H1 (cell line): Measurements from ENCODE around the gene SPHKAP. TPM values are rescaled to one million over a fixed set of nuclear protein-coding genes. Genes with fewer than 3 reads are reported as not detected.

Source experiments
- BCL11A ChIP-seq, 2 experiments: IDR thresholded peaks; one replicate each; pipeline ENCODE4 v1.6.1; 2011; ENCODE audit warnings: low read depth in 2 of 2, low read length in 2 of 2, mild to moderate bottlenecking in 2 of 2
- RAD21 ChIP-seq, 2 experiments: IDR thresholded peaks in 1 of 2; conservative IDR thresholded peaks in 1 of 2; 2 replicates each; pipeline ENCODE4 v1.6.1; 2011; ENCODE audit warnings: low read depth in 2 of 2, low read length in 2 of 2, improper control_type of control experiment in 1 of 2, inconsistent platforms in 1 of 2, mild to moderate bottlenecking in 1 of 2, moderate library complexity in 1 of 2
- SIN3A ChIP-seq, 2 experiments: IDR thresholded peaks in 1 of 2; conservative IDR thresholded peaks in 1 of 2; 2 replicates each; pipeline ENCODE4 v1.6.1; 2011 to 2012; ENCODE audit warnings: low read length in 2 of 2, improper control_type of control experiment in 1 of 2, low read depth in 1 of 2, mild to moderate bottlenecking in 1 of 2
- SIRT6 ChIP-seq: IDR thresholded peaks from one replicate; pipeline ENCODE4 v1.7.1; 2012; ENCODE audit warnings: low read length, inconsistent platforms
- TEAD4 ChIP-seq: IDR thresholded peaks from 2 replicates; pipeline ENCODE4 v1.6.1; 2012; ENCODE audit warnings: low read depth, low read length, inconsistent platforms, mixed read lengths
- YY1 ChIP-seq: IDR thresholded peaks from 2 replicates; pipeline ENCODE4 v1.6.1; 2011; ENCODE audit warnings: low read depth, mild to moderate bottlenecking, low read length
- polyA plus RNA-seq, 7 experiments: library from polyadenylated mRNA; depleted of rRNA in 3 of 7; stranded (reverse) in 5 of 7; unstranded in 2 of 7; fragments of >200 nt in 5 of 7; fragments of 200-250 nt in 2 of 7; gene quantifications; 1 replicate in 5 of 7; 2 replicates in 1 of 7; 4 replicates in 1 of 7; pipeline versions ENCODE4 v1.2.1 to v1.2.3, GENCODE V29; 2011 to 2013; ENCODE audit warnings: missing spikeins in 2 of 7, mixed read lengths in 2 of 7
- total RNA-seq: library from RNA; stranded (reverse); fragmentation: NEBNext Ultra II Directional; extraction: Animal tissue kit (Norgen Biotek cat#: 25700); gene quantifications from 2 replicates; pipeline ENCODE4 v1.2.1, GENCODE V29; 2021
- TF ChIP-seq, protein P1 (sequence below): fragments of 300-600 bp; sonication (generic); IDR thresholded peaks from 2 replicates; pipeline ENCODE4 v1.7.1; 2012; ENCODE audit warnings: low read length, moderate library complexity, mild to moderate bottlenecking, inconsistent platforms; ENCODE audit not compliant: insufficient replicate concordance

The SPHKAP gene
- total and polyA plus RNA-seq, 2 of the 8 experiments (the other 6 are each of a cell fraction or from before 2014, with no cell fraction given): 0.02 TPM; not detected in 1

DNA sequence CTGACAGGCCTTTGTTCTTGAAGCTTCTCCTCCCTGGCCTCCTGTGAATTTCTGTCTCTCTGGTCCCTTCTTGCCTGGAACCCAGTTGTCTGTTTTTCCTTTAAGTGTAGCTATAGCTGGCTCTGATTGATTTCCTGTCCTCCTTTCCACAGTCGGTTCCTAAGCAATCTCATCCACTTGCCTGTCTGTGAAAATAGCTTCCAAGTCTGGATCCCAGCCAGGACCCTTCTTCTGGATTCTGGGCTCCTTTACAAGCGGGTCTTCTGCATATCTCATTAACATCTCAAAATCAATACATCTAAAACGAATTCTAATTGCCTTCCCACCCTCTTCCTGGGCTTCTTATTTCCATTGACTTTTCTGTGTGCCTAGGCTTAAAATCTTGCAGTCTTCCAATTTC, 185.1 kb downstream of the SPHKAP start (continued):
- no peak for TF ChIP-seq RAD21 (IDR thresholded peaks at IDR 0.05 in 1 of 2, conservative IDR thresholded peaks at IDR 0.05 in 1 of 2; ENCODE audit: low read depth in 2 of 2, low read length in 2 of 2)
- no peak for TF ChIP-seq YY1
- no peak for TF ChIP-seq SIN3A (conservative IDR thresholded peaks at IDR 0.05 in 1 of 2, IDR thresholded peaks at IDR 0.05 in 1 of 2; ENCODE audit: low read depth in 1 of 2, low read length in 2 of 2)
- no peak for TF ChIP-seq BCL11A (IDR thresholded peaks at IDR 0.05; ENCODE audit: low read depth in 2 of 2, low read length in 2 of 2)
- TF ChIP-seq SIRT6: no peak
- no peak for TF ChIP-seq TEAD4
- TF ChIP-seq, protein P1, sequence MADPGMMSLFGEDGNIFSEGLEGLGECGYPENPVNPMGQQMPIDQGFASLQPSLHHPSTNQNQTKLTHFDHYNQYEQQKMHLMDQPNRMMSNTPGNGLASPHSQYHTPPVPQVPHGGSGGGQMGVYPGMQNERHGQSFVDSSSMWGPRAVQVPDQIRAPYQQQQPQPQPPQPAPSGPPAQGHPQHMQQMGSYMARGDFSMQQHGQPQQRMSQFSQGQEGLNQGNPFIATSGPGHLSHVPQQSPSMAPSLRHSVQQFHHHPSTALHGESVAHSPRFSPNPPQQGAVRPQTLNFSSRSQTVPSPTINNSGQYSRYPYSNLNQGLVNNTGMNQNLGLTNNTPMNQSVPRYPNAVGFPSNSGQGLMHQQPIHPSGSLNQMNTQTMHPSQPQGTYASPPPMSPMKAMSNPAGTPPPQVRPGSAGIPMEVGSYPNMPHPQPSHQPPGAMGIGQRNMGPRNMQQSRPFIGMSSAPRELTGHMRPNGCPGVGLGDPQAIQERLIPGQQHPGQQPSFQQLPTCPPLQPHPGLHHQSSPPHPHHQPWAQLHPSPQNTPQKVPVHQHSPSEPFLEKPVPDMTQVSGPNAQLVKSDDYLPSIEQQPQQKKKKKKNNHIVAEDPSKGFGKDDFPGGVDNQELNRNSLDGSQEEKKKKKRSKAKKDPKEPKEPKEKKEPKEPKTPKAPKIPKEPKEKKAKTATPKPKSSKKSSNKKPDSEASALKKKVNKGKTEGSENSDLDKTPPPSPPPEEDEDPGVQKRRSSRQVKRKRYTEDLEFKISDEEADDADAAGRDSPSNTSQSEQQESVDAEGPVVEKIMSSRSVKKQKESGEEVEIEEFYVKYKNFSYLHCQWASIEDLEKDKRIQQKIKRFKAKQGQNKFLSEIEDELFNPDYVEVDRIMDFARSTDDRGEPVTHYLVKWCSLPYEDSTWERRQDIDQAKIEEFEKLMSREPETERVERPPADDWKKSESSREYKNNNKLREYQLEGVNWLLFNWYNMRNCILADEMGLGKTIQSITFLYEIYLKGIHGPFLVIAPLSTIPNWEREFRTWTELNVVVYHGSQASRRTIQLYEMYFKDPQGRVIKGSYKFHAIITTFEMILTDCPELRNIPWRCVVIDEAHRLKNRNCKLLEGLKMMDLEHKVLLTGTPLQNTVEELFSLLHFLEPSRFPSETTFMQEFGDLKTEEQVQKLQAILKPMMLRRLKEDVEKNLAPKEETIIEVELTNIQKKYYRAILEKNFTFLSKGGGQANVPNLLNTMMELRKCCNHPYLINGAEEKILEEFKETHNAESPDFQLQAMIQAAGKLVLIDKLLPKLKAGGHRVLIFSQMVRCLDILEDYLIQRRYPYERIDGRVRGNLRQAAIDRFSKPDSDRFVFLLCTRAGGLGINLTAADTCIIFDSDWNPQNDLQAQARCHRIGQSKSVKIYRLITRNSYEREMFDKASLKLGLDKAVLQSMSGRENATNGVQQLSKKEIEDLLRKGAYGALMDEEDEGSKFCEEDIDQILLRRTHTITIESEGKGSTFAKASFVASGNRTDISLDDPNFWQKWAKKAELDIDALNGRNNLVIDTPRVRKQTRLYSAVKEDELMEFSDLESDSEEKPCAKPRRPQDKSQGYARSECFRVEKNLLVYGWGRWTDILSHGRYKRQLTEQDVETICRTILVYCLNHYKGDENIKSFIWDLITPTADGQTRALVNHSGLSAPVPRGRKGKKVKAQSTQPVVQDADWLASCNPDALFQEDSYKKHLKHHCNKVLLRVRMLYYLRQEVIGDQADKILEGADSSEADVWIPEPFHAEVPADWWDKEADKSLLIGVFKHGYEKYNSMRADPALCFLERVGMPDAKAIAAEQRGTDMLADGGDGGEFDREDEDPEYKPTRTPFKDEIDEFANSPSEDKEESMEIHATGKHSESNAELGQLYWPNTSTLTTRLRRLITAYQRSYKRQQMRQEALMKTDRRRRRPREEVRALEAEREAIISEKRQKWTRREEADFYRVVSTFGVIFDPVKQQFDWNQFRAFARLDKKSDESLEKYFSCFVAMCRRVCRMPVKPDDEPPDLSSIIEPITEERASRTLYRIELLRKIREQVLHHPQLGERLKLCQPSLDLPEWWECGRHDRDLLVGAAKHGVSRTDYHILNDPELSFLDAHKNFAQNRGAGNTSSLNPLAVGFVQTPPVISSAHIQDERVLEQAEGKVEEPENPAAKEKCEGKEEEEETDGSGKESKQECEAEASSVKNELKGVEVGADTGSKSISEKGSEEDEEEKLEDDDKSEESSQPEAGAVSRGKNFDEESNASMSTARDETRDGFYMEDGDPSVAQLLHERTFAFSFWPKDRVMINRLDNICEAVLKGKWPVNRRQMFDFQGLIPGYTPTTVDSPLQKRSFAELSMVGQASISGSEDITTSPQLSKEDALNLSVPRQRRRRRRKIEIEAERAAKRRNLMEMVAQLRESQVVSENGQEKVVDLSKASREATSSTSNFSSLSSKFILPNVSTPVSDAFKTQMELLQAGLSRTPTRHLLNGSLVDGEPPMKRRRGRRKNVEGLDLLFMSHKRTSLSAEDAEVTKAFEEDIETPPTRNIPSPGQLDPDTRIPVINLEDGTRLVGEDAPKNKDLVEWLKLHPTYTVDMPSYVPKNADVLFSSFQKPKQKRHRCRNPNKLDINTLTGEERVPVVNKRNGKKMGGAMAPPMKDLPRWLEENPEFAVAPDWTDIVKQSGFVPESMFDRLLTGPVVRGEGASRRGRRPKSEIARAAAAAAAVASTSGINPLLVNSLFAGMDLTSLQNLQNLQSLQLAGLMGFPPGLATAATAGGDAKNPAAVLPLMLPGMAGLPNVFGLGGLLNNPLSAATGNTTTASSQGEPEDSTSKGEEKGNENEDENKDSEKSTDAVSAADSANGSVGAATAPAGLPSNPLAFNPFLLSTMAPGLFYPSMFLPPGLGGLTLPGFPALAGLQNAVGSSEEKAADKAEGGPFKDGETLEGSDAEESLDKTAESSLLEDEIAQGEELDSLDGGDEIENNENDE: no peak
